NCI-H146 treated with DMSO at 0.1 percent for 48 hours (cell line): ENCODE data around the gene DLEU7.

Source experiments
- DNase-seq: peaks from one replicate; lab custom pipeline; 2025; ENCODE audit not compliant: unreplicated experiment; lab: John Stamatoyannopoulos, UW

Gene DLEU7

GRCh38 chr13:50797091-50797490, 46.4 kb downstream of the DLEU7 start:
- no peak for DNase-seq

GRCh38 chr13:50796463-50796862, 47.0 kb downstream of the DLEU7 start:
- no peak for DNase-seq

GRCh38 chr13:50794226-50794625, 49.3 kb downstream of the DLEU7 start:
- DNase-seq: no peak

- no peak for DNase-seq
These were observed 50.5 kb downstream of the DLEU7 start for GRCh38 chr13:50793026-50793425.

DNA sequence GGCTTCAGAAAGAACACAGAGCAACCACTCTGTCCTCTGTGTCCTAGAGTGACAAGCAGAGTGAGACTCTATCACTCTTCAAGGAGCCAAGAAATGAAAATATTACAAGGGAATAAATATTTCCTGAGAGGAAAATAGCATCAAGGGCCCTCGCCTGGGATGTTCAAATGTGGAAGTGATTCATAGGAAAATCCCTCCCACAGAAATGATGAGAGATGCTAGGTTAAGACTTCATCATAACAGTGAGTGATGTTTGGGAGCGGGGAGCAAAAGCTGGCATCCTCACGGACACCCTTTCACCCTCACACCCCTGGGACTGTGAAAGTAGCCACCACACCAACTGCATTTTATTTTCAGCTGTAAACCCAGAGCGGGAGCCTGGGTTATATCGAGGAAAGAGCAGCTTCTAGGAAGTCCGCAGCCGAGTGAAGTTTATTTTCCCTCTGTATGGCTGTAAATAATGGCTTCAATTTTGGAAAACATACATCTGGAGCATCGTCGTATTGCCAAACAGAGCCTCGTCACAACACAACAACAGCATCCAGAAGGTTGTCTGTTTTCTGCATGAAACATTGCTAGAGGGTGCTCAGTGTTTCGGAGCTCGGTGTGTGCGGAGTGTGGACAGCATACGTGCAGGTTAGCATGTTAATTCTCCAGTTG, 54.8 kb downstream of the DLEU7 start:
- DNase-seq: no peak

- peak; percentile 12 for DNase-seq
These were observed 55.9 kb downstream of the DLEU7 start for GRCh38 chr13:50787316-50788195.

GRCh38 chr13:50783717-50784290, 59.7 kb downstream of the DLEU7 start:
- no peak for DNase-seq

- DNase-seq: no peak
These were observed 60.4 kb downstream of the DLEU7 start for GRCh38 chr13:50783066-50783465.

GRCh38 chr13:50780201-50781015, 63.1 kb downstream of the DLEU7 start:
- DNase-seq: no peak

DNA sequence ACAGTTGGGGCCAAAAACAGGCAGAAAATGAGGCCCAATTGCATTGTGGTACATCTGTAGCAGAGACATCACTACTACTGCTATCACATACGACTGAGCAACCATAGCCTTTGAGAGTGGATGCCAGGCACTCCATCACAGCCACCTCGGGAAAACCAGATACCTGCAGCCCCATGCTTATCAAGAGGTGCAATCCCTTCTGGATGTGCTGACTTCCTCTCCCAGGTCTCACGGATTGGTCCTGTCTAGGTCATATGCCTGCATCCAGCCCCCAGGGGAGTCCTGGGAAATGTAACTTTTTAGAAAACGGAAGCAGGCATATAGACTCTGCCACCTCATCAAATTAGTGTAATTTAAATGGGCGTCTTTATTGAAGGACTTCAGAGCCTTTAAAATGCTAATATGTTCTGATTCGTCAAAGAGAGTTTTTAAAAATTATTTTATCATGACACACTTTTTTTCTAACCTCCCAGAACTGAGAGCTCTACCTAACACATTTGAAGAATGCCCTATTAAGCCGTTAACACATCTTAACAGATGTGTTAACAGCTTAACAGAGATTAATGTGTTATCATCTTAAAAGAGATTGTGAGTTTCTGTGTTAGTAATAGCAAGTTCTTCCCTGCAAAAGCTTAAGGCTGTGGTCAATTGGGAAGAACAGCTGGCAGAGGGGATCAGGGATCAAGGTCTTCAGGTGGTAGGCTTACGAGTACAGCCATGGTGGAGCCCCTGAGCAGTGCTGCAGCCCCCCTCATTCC, 63.9 kb downstream of the DLEU7 start:
- no peak for DNase-seq
